Measurements from ENCODE around the gene LYRM4.

Gene LYRM4

GRCh38 chr6:5151360-5151954 is 109.3 kb downstream of the LYRM4 start:
- no peak for TF ChIP-seq CTCF (conservative IDR thresholded peaks at IDR 0.05; ENCODE audit: low read depth, low read length)
- no peak overlapping the region for H3K9ac ChIP-seq
- H3K79me2 ChIP-seq (ENCODE audit: insufficient read depth, low read depth) = no peaks in the 10 kb centered on the region
- H3K27ac ChIP-seq = no peak overlapping the region
- H3K36me3 ChIP-seq (ENCODE audit: insufficient read depth) = no peaks in the 10 kb centered on the region
- no peak overlapping the region for H2AFZ ChIP-seq (ENCODE audit: low read depth)
- H4K20me1 ChIP-seq (ENCODE audit: insufficient read depth) = no peaks in the 10 kb centered on the region
- no peaks in the 10 kb centered on the region for H3K27me3 ChIP-seq (ENCODE audit: insufficient read depth, low read depth)
- no peak overlapping the region for H3K4me2 ChIP-seq
- H3K4me1 ChIP-seq (ENCODE audit: low read depth, poor library complexity, severe bottlenecking) = peaks cover 8% of the 10 kb centered on the region
- H3K4me3 ChIP-seq (IDR thresholded peaks at IDR 0.05; ENCODE audit: insufficient read depth, low read depth, low read length) = no peak overlapping the region

GRCh38 chr6:5150551-5151075 is 110.1 kb downstream of the LYRM4 start:
- H3K4me2 ChIP-seq = no peak overlapping the region
- no peak for TF ChIP-seq CTCF (conservative IDR thresholded peaks at IDR 0.05; ENCODE audit: low read depth, low read length)
- no peak overlapping the region for H3K27ac ChIP-seq
- H3K4me3 ChIP-seq (IDR thresholded peaks at IDR 0.05; ENCODE audit: insufficient read depth, low read depth, low read length) = no peak overlapping the region
- no peaks in the 10 kb centered on the region for H3K36me3 ChIP-seq (ENCODE audit: insufficient read depth)
- H2AFZ ChIP-seq (ENCODE audit: low read depth) = no peak overlapping the region
- no peaks in the 10 kb centered on the region for H3K27me3 ChIP-seq (ENCODE audit: insufficient read depth, low read depth)
- no peak overlapping the region for H3K9ac ChIP-seq
- peaks cover 8% of the 10 kb centered on the region for H3K4me1 ChIP-seq (ENCODE audit: low read depth, poor library complexity, severe bottlenecking)
- no peaks in the 10 kb centered on the region for H4K20me1 ChIP-seq (ENCODE audit: insufficient read depth)
- H3K79me2 ChIP-seq (ENCODE audit: insufficient read depth, low read depth) = no peaks in the 10 kb centered on the region

GRCh38 chr6:5149891-5150290 is 110.9 kb downstream of the LYRM4 start:
- Histone ChIP-seq H3K9ac (no peak overlapping the region), H3K4me2 (no peak overlapping the region), H2AFZ (ENCODE audit: low read depth) (no peak overlapping the region), H3K36me3 (ENCODE audit: insufficient read depth) (no peaks in the 10 kb centered on the region), H3K4me3 (IDR thresholded peaks at IDR 0.05; ENCODE audit: insufficient read depth, low read depth, low read length) (no peak overlapping the region), H3K4me1 (ENCODE audit: low read depth, poor library complexity, severe bottlenecking) (peaks cover 8% of the 10 kb centered on the region), H3K79me2 (ENCODE audit: insufficient read depth, low read depth) (no peaks in the 10 kb centered on the region), H4K20me1 (ENCODE audit: insufficient read depth) (no peaks in the 10 kb centered on the region), H3K27ac (no peak overlapping the region), H3K27me3 (ENCODE audit: insufficient read depth, low read depth) (no peaks in the 10 kb centered on the region)
- no peak for TF ChIP-seq CTCF (conservative IDR thresholded peaks at IDR 0.05; ENCODE audit: low read depth, low read length)

- no peak overlapping the region for H3K27ac ChIP-seq
- no peak overlapping the region for H3K9ac ChIP-seq
- peaks cover 8% of the 10 kb centered on the region for H3K4me1 ChIP-seq (ENCODE audit: low read depth, poor library complexity, severe bottlenecking)
- H2AFZ ChIP-seq (ENCODE audit: low read depth) = no peak overlapping the region
- no peak overlapping the region for H3K4me3 ChIP-seq (IDR thresholded peaks at IDR 0.05; ENCODE audit: insufficient read depth, low read depth, low read length)
- H4K20me1 ChIP-seq (ENCODE audit: insufficient read depth) = no peaks in the 10 kb centered on the region
- H3K79me2 ChIP-seq (ENCODE audit: insufficient read depth, low read depth) = no peaks in the 10 kb centered on the region
- H3K27me3 ChIP-seq (ENCODE audit: insufficient read depth, low read depth) = no peaks in the 10 kb centered on the region
- no peak overlapping the region; the same call in 1 of the 2 replicates for H3K4me2 ChIP-seq
- TF ChIP-seq CTCF (conservative IDR thresholded peaks at IDR 0.05; ENCODE audit: low read depth, low read length) = no peak
- no peaks in the 10 kb centered on the region for H3K36me3 ChIP-seq (ENCODE audit: insufficient read depth)
Measured at GRCh38 chr6:5149159-5149704, 111.5 kb downstream of the LYRM4 start.
